GM15510 (cell line): ENCODE results near the gene GNG2.

Source experiments
- POLR2A ChIP-seq: IDR thresholded peaks from 3 replicates; pipeline ENCODE4 v1.6.1; 2011; ENCODE audit warnings: borderline replicate concordance; ENCODE audit not compliant: insufficient read length; ENCODE audit errors: extremely low read depth

The GNG2 gene

DNA sequence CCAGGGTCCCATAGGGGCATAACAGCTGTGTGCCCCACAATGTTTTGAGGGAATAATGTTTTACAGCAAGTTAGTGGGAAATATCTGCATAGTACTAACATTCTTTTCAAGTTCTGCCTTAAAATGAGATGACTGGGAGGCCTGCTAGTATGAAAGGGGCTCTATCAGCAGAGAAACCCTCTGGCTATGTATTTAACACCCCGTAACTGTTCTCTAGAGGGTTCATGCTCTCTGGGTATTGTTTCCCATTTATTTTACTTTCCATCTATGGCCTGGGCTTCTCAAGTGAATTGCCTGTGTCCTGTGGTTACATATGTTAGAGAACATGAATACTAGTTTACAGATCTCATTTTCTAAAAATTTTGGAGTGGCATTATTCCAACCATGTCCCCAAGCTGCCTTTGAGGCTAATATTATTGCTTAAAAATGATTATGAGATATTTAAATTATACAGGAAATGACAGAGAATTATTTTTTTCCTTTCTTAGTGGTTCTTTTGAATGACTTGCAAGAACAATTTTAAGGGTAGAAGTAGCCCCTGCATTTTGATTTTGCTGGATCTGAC, 37.5 kb downstream of the GNG2 start:
- no peak for TF ChIP-seq POLR2A

GRCh38 chr14:51901475-51902024, 41.1 kb downstream of the GNG2 start:
- no peak for TF ChIP-seq POLR2A

GRCh38 chr14:51908086-51908485, 47.7 kb downstream of the GNG2 start:
- TF ChIP-seq POLR2A = no peak

- no peak for TF ChIP-seq POLR2A
Observed at GRCh38 chr14:51912112-51912786, 51.8 kb downstream of the GNG2 start.

DNA sequence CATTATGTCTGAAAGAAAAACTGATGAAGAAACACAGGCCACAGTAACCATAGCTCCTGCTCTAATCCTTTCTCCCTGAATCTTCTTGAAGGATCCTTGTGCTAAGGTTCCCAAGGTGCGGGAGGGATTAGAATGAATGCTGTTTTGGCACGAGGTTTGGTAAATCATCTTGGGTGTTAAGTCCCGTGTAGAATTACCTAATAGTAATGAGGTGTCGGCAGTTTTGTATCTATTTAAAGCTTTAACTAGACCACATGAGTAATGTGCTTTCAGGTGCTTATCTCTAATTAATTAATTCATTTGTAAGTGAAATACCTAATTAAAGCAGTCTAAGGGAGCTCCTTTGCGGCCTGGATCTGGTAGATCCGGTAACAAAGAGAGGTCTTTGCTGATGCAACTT, 53.9 kb downstream of the GNG2 start:
- no peak for TF ChIP-seq POLR2A

DNA sequence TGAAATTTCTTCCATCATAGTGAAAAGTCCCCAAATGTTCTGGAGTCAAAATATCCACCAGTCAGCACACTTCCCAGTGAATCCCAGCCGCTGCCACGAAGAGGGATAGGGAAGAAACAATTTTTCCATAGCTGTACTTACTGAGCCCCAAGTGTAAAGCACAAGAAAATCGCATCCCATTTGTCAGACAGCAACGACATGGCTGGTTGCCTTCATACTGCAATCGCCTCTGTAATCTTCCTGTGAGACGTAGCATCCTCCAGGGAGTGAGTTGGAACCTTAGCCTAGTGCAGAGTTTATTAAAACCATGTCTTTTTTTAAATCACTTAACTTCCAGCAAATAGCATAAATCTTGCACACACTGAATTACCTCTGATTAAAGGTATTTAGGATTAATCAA, 56.8 kb downstream of the GNG2 start:
- no peak for TF ChIP-seq POLR2A

DNA sequence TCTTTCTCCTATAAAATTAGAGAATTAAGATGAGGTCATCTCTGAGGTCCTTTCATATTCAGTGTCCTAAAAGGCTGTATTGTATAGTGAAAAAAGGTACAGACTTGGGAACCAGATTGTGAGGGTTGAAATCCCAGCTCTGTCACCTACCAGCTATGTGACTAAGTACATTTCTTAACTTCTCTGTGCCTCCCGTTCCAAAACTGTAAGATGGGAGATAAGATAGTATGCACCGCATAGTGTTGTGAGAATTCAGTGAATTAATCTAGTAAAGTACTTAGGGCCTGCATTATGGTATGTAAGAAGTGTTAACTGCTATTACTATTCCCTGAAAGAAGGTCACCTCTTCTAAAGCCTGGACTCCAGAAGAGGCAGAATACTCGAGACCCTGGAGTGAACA, 60.6 kb downstream of the GNG2 start:
- TF ChIP-seq POLR2A = no peak

GRCh38 chr14:51922624-51923023, 62.2 kb downstream of the GNG2 start:
- no peak for TF ChIP-seq POLR2A

DNA sequence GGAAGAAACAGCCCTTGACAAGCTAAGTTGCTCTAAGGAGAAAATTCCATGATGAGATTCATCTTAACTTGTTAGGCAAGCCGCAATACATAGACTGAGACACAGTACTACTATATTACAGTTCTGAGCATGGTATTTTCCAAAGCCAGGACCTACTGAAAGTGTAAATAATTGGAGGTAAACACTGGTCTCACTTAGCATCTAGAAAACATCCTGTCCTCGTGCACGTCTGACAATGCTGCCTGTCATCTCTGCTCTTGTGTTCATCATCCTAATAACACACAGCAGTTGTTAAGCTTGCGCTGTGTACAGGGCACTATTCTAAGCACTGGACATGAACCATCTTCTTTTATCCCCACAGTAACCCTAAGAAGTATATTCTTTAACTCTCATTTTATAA, 64.2 kb downstream of the GNG2 start:
- no peak for TF ChIP-seq POLR2A

- no peak for TF ChIP-seq POLR2A
Observed at GRCh38 chr14:51925980-51926379, 65.6 kb downstream of the GNG2 start.

DNA sequence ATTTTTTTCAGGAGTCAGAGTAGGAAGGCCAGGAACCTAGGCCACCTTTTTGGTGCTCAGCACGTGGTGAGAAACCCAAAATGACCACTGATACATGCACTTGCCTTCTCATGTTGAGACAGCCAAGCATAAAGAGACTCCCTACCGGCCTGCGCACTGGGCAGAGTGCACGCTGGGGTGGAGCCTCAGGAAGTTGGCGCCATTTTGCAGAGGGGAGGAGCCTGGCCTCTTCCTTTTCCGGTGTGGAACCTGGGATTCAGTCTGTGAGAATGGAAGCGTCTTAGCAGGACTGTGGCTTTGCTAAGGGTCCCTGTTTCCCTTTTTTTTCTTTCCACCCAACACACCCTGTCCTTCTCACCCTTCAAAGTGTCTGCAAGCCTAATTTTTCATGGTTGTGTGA, 66.0 kb downstream of the GNG2 start:
- no peak for TF ChIP-seq POLR2A

DNA sequence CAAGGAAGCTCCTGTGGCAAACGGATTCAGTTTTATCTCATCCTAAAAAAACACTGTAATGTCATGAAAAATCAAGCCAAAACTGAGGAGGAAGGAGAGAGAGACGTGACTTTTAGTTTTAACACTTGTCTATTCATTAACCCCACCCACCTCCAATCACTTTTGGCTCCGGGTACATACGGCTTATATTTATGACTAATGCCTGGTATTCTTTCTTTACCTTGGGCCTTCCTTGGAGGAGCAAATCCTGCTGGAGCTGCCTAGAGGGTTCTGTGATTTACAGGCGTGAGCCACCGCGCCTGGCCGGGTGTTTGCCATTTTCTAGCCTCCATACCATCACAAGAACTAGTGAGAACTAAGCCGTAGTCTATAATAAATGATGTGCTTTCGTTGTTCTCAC, 68.2 kb downstream of the GNG2 start:
- TF ChIP-seq POLR2A = no peak

DNA sequence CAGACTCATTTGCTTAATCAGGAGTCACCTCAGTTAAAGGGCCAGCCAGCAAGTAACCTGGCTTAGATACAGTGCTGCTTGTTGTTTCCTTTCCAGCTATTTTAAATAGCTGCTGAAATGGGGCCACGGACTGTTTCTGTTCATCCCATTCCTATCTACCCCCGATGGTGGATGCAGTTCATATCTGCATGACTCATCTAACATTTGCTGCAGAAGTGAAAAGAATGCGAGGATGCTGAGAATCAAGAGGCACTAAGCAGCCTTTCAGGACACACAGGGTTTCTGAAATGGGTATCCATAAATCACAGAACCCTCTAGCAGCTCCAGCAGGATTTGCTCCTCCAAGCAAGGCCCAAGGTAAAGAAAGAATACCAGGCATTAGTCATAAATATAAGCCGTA, 68.8 kb downstream of the GNG2 start:
- no peak for TF ChIP-seq POLR2A

GRCh38 chr14:51929910-51930682, 69.7 kb downstream of the GNG2 start:
- TF ChIP-seq POLR2A = no peak

DNA sequence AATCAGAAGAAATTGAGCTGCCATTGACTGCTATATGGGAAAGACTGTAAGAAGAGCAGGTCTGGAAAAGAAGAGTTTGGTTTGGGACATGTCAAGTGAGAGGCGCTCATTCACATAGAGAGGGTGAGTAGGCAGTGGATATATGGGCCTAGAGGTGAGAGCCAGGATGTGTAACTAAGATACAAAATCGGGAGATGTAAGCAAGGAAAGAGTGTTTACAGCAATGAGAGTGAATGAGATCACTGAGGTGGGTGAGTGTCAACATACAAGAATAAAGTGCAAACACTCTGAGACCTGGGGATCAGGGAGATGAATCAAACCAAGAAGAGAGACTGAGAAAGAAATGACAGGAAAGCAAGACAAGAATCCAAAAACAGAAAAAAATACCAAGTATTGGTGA, 70.9 kb downstream of the GNG2 start:
- TF ChIP-seq POLR2A = no peak

DNA sequence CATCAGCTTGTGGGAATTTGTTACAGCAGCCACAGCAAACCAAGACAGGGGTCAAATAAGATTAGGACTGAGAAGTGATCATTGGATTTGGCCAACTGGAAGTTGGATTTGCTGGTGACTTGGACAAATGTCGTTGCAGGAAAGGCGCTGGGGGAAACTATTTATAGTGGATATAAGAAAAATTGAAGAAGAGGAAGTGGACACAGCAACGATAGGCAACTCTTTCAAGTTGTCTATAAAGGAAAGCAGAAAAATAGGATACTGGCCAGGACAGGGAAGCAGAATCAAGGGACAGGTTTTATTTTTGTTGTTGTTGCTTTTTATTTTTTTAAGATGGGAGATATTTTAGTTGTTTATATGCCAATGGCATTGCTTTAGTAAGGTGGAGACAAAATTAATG, 72.8 kb downstream of the GNG2 start:
- no peak for TF ChIP-seq POLR2A
